IPS-11a (cell line): ENCODE data around the gene PRR35.

ENCODE experiments used
- H3K4me3 ChIP-seq: one replicate; pipeline ENCODE4 v1.5.1; 2013; ENCODE audit warnings: low read depth, low read length, control low read depth

Gene PRR35

GRCh38 chr16:561957-562938 is 2.1 kb downstream of the PRR35 start:
- no peak overlapping the region for H3K4me3 ChIP-seq

DNA sequence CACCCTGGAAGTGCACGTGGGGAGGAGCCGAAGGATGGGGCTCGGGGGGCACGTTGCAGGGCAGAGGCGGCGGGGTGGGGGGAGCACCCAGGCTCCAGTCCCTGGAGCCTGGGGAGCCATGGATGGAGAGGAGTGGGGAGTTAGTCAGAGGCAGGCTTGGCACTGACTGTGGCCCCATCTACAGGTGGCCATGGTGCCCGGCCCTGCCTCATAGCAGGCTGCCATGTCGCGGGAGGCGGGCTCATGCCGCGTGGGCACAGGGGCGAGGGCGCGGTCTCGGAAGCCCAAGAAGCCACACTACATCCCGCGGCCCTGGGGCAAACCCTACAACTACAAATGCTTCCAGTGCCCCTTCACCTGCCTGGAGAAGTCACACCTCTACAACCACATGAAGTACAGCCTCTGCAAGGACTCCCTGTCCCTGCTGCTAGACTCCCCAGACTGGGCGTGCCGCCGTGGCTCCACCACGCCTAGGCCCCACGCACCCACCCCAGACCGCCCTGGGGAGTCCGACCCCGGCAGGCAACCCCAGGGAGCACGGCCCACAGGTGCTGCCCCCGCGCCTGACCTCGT is 3.0 kb downstream of the PRR35 start:
- no peak overlapping the region for H3K4me3 ChIP-seq

- no peak overlapping the region for H3K4me3 ChIP-seq
Observed at GRCh38 chr16:564690-565418, 4.7 kb downstream of the PRR35 start.

- no peak overlapping the region for H3K4me3 ChIP-seq
Observed at GRCh38 chr16:565419-566330, 5.5 kb downstream of the PRR35 start.

GRCh38 chr16:566475-567372 is 6.5 kb downstream of the PRR35 start, which contains the start of gene NHLRC4:
Gene NHLRC4 (plus strand): TSS chr16:567005. CDS start chr16:568048, 1,043 bp downstream.
- H3K4me3 ChIP-seq, result no peak within 1 kb of the TSS

DNA sequence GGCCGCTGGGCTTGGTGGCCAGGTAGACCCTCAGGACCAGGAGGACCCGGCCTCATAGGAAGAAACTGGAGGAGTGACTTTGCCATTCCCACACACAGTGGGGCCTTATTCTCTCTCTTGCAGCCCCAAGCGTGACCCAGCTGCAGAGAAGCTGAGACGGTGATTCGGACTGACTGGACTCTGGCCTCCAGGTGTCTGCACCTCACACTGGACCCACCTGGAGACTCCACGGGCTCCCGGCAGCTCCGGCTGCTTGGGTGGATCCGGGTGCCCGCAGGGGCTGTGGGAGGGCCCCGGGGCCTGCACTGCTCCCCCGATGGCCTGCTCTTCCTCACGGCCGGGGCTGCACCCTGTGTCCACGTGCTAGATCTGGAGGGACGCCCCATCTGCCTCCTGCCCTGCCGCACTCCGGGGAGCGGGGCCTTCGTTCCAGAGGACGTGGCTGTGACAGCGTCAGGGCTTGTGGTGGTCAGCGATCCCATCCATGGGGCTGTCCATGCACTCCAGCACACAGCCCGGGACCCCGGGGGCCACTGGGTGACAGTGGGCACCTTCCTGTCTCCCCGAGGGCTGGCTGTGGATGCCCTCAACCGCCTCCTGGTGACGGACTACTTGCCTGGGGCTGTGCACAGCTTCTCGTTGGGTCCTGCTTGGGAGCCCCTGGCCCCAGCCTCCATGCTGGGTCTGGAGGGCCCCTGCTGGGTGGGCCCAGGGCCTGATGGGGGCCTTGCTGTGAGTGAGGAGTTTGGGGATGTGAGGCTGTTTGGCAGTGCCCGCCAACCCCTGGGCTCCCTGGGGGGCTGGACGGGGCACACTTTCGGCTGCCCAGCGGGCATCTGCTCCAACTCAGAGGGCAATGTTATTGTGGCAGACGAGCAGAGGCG is 7.4 kb downstream of the PRR35 start:
- H3K4me3 ChIP-seq, result no peak overlapping the region

DNA sequence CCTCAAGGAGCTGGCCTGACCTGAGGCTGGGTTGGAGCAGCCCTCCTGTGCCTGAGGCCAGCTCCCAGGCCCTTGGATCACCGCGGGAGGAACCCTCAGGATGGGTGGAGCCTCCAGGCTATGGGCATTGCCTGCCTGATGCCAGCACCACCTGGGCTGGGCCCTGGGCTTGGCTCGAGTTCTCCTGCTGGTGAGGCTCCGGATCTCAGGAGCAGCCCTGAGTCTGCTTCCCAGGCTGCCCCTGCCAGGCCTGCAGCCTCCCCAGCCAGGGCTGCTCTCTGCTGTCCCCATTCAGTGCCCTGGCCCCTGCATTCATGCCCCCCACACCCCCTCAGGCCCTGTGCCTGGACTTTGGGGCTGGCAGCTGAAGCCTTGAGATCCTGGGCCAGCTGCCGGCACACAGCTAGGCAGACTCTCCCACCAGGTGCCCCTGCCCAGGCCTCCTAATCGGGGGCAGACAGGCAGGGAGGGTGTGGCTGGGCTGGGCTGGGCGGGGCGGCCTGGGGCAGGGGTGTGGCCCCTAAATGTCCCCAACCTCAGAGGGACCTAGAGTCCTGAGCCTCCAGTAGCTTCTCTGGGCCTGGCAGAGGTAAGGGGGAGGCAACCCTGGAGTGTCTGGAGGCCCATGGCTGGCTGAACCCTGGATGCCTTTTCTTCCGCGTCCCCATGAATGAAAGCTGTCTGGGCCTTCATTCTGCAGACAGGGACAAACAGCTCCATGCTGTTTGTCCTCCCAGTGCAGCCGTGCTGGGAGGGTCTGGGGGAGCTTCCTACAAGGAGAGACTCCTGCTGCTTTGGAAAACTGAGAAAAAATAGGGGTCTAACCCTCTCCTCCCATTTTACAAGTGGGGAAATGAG is 8.4 kb downstream of the PRR35 start:
- no peak overlapping the region for H3K4me3 ChIP-seq

DNA sequence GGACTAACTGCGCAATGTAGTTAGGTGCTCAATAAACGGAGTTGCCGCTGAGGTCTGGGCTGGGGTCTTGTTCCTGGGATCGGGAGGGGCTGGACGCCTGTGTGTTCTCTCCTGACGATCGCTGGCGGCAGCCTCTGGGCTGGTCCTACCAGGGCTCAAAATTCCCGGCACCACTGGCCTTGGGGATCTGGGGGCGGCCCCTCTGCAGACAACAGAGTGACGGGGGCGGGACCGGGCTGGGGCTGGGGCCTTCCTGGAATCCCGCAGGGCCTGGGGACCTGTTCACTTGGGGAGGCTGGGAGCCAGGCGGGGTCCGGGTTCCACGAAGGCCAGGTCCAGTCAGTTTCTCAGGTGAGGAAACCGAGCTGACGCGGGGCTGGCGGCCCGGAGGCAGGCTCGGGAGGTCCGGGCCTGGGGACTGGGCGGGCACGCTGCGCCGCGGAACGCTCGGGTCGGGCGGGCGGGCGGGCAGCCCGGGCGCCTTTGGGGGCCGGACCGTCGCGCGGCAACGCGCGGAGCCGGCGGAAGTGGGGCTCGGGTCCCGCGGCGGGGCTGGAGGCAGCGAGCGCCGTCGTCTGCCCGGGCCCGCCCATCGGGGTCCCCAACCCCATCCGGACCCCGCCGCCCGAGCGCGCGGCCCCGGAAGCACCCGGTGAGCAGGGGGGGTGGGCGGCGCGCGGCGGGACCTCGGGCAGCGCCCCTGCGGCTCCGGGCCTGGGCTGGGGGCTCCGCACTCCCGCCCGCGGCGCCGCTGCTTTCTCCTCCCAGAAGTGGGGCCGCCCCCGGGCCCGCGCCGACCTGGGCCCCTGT is 9.5 kb downstream of the PRR35 start, which contains the start of gene PIGQ:
Gene PIGQ (plus strand): TSS at position 524 of the 810 bp plus-strand sequence. CDS start 4,107 bp downstream, outside the sequence.
- H3K4me3 ChIP-seq, result peak within 1 kb of the TSS; percentile 78

DNA sequence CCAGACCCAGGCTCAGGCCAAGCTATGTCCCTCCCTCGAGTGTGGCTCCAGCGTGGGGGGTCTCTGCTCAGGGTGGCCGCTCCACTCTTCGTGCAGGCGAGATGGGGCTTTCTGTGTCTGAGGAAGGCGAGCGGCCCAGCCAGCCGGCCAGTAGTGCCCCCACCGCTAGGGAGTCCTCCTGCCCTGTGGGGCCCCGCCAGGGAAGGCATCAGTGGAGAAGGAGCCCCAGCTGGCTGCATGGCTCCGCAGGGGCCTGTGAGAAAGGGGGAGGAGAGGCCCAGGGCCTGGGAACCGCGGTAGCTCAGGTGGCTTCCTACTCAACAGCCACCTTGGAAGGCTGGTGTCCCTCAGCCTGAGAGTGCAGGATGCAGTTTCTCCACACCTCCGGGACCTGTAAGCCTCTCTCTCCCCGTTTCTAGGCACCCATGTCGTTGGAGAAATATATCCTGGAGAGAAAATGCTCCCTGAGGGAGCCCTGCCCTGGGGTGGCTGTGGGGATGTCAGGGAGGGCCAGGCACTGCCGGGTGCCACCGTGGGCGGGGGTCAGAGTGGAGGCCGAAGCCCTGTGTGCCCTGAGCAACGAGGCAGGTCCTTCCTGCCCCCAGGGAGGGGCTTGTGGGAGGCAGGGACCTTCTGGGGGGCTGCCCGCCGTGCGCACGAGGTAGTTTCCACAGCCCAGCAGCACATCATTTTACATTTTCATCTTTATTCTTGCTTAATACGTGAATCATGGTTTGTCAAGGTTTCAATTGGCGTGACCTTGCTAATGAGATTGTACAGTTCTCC is 12.9 kb downstream of the PRR35 start:
- H3K4me3 ChIP-seq, result no peak overlapping the region

DNA sequence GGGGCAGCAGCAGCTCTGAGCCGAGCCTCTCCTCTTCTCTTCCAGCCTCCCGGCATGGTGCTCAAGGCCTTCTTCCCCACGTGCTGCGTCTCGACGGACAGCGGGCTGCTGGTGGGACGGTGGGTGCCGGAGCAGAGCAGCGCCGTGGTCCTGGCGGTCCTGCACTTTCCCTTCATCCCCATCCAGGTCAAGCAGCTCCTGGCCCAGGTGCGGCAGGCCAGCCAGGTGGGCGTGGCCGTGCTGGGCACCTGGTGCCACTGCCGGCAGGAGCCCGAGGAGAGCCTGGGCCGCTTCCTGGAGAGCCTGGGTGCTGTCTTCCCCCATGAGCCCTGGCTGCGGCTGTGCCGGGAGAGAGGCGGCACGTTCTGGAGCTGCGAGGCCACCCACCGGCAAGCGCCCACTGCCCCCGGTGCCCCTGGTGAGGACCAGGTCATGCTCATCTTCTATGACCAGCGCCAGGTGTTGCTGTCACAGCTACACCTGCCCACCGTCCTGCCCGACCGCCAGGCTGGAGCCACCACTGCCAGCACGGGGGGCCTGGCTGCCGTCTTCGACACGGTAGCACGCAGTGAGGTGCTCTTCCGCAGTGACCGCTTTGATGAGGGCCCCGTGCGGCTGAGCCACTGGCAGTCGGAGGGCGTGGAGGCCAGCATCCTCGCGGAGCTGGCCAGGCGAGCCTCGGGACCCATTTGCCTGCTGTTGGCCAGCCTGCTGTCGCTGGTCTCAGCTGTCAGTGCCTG is 14.0 kb downstream of the PRR35 start:
- no peak overlapping the region for H3K4me3 ChIP-seq

DNA sequence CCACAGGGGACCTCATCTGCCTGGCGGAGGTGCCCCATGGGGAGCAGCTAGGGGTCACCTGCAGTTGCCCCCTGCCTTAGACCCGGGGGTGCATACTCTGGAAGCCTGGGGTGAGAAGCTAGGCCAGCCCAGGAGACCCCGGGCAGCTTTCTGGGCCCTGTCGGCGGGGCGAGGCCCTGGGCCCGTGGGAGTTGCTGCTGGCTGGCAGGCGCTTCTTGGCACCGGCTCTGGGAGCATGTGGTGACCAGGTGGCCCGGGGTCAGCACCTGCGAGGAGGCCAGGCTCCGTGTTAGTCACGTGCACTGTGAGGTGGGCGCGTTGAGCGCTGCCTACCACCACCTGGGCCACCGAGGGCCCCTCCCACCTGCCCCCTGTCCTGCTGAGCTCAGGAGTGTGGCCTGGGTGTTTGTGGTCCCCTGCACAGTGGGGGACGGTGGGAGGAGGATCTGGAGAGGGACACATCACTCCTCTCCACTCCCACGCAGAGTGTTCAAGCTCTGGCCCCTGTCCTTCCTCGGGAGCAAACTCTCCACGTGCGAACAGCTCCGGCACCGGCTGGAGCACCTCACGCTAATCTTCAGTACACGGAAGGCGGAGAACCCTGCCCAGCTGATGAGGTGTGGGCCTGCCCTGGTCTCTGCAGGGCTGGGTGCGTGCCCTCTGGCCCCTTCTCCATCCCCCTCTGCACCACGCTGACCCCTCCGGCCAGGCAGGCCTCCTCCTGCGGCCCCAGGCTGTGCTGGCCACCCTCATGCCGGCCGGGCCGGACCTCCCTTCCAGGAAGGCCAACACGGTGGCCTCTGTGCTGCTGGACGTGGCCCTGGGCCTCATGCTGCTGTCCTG is 15.4 kb downstream of the PRR35 start:
- H3K4me3 ChIP-seq, result no peak overlapping the region

- H3K4me3 ChIP-seq, result no peak overlapping the region
Observed at GRCh38 chr16:576197-576822, 16.1 kb downstream of the PRR35 start.

- H3K4me3 ChIP-seq, result no peak overlapping the region
Observed at GRCh38 chr16:576823-577201, 16.6 kb downstream of the PRR35 start.

GRCh38 chr16:577796-578195 is 17.6 kb downstream of the PRR35 start:
- H3K4me3 ChIP-seq, result no peak overlapping the region
